RWPE2 (cell line): Measurements from ENCODE around the gene KCNH1.

Experiments used
- ATAC-seq: fragments of 200-7000 bp; cut with Tn5 transposase; 3 replicates; pipeline ENCODE4 v1.9.1; 2021; ENCODE audit warnings: low read depth
- DNase-seq: peaks from one replicate; pipeline ENCODE4 v3.0.0-alpha.2; 2020; ENCODE audit warnings: low spot score
- H3K27ac ChIP-seq: fragments of 450-650 bp; 2 replicates; pipeline ENCODE4 v1.5.1; 2017; ENCODE audit warnings: mild to moderate bottlenecking; ENCODE audit not compliant: poor library complexity, severe bottlenecking
- H3K27me3 ChIP-seq: fragments of 250-450 bp; sonication (Bioruptor Pico); 2 replicates; pipeline ENCODE4 v1.5.1; 2021; ENCODE audit warnings: mild to moderate bottlenecking, moderate library complexity; ENCODE audit not compliant: insufficient read depth, poor library complexity, severe bottlenecking
- H3K36me3 ChIP-seq: fragments of 250-450 bp; sonication (Bioruptor Pico); 2 replicates; pipeline ENCODE4 v1.5.1; 2020; ENCODE audit warnings: low read depth, mild to moderate bottlenecking, moderate library complexity
- H3K4me1 ChIP-seq: fragments of 250-450 bp; sonication (Bioruptor Pico); 2 replicates; pipeline ENCODE4 v1.5.1; 2021; ENCODE audit warnings: mild to moderate bottlenecking, moderate library complexity; ENCODE audit not compliant: insufficient read depth, poor library complexity, severe bottlenecking
- H3K4me3 ChIP-seq: fragments of 250-450 bp; sonication (Bioruptor Pico); 2 replicates; pipeline ENCODE4 v1.5.1; 2021; ENCODE audit warnings: mild to moderate bottlenecking, moderate library complexity; ENCODE audit not compliant: severe bottlenecking
- H3K9me3 ChIP-seq: fragments of 250-450 bp; sonication (Bioruptor Pico); 2 replicates; pipeline ENCODE4 v1.5.1; 2021; ENCODE audit warnings: mild to moderate bottlenecking, moderate library complexity; ENCODE audit not compliant: severe bottlenecking
- TF ChIP-seq, protein P1 (sequence below): fragments of 450-650 bp; IDR thresholded peaks from one replicate; pipeline ENCODE4 v1.5.1; 2017; ENCODE audit warnings: mild to moderate bottlenecking, moderate library complexity; ENCODE audit not compliant: poor library complexity, severe bottlenecking

Gene KCNH1

DNA sequence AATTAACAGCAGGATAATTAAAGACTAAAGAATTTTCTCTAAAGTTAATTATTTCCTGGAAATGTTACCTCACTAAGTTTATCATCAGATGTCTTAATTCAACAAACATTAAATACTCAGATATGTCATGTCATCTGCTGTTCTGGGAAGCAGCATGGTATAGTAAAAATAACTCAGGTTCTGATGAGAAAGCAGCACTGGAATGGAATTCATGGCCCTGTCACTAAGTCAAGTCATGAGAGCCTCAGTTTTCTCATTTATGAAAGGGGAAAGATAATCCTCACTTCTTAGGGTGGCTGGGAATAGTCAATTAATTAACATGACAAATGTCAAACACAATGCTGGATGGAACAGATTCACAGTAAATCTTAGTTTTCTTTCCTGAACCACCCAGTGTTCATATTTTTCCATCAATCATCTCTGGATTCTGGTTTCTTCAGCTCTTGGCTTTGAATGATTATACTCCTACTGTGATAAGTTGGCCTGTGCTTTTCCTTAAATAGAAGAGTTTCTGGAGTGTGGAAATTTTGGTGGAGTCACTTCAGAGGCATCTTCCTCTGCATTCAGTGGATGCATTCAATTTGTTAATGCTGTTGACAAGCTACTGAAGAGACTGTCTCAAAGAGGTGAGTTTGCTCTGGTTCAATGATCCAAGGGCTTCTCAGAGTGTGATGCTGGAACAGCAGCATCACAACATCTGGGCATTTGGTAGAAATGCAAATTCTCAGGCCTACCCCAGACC, 319.4 kb downstream of the KCNH1 start:
- Histone ChIP-seq H3K4me1 (no peaks in the 10 kb centered on the region), H3K27ac (no peak overlapping the region), H3K27me3 (no peaks in the 10 kb centered on the region), H3K36me3 (no peaks in the 10 kb centered on the region), H3K9me3 (no peaks in the 10 kb centered on the region), H3K4me3 (no peak overlapping the region)
- ATAC-seq (no peak), DNase-seq (no peak)
- TF ChIP-seq, protein P1, sequence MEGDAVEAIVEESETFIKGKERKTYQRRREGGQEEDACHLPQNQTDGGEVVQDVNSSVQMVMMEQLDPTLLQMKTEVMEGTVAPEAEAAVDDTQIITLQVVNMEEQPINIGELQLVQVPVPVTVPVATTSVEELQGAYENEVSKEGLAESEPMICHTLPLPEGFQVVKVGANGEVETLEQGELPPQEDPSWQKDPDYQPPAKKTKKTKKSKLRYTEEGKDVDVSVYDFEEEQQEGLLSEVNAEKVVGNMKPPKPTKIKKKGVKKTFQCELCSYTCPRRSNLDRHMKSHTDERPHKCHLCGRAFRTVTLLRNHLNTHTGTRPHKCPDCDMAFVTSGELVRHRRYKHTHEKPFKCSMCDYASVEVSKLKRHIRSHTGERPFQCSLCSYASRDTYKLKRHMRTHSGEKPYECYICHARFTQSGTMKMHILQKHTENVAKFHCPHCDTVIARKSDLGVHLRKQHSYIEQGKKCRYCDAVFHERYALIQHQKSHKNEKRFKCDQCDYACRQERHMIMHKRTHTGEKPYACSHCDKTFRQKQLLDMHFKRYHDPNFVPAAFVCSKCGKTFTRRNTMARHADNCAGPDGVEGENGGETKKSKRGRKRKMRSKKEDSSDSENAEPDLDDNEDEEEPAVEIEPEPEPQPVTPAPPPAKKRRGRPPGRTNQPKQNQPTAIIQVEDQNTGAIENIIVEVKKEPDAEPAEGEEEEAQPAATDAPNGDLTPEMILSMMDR, result no peak

DNA sequence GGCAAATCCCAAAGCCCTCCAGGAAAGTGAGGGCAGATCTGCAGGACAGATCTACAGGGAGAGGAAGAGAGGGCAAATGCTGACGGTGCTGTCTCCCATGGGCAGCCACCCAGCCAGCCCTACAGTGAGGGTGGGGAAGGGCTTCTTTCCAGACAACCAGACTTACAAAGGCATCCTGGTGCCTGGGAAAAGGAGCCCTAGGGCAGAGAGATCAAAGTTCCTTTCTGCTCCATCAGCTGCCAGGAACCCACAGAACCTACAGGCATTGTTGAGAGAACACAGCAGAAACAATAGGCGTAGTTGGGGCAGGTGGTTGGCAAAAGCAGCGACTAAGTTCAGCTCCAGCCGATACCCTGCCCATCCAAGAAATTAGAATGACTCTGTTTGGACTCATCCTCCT, 332.4 kb downstream of the KCNH1 start:
- no peak overlapping the region for H3K27ac ChIP-seq
- H3K4me1 ChIP-seq, result no peaks in the 10 kb centered on the region
- H3K36me3 ChIP-seq, result no peaks in the 10 kb centered on the region
- no peak for ATAC-seq
- H3K9me3 ChIP-seq, result no peaks in the 10 kb centered on the region
- TF ChIP-seq, protein P1, result no peak
- DNase-seq, result no peak
- H3K4me3 ChIP-seq, result no peak overlapping the region
- H3K27me3 ChIP-seq, result no peaks in the 10 kb centered on the region

DNA sequence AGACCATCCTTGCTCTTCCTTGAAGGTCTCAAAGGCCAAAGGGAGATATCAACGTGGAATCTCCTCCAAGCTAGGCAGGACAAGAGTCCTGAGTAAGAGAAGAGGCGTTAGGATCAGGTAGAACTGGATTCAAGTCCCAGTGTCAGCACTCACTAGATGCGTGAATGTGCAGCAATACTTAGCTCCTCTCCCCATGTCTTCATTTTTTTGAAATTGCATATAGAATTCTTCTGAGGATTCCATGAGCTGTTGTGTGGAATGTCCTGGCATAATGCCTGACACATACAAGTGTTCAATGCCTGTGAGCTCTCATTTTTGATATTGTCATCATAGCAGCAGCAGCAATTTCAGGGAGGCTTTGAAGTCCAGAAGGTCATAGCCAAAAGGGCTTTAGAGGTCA, 333.2 kb downstream of the KCNH1 start:
- Histone ChIP-seq H3K27ac (no peak overlapping the region), H3K27me3 (no peaks in the 10 kb centered on the region), H3K4me1 (no peaks in the 10 kb centered on the region), H3K9me3 (no peaks in the 10 kb centered on the region), H3K36me3 (no peaks in the 10 kb centered on the region), H3K4me3 (no peak overlapping the region)
- TF ChIP-seq, protein P1, result no peak
- no peak for DNase-seq
- ATAC-seq, result no peak

DNA sequence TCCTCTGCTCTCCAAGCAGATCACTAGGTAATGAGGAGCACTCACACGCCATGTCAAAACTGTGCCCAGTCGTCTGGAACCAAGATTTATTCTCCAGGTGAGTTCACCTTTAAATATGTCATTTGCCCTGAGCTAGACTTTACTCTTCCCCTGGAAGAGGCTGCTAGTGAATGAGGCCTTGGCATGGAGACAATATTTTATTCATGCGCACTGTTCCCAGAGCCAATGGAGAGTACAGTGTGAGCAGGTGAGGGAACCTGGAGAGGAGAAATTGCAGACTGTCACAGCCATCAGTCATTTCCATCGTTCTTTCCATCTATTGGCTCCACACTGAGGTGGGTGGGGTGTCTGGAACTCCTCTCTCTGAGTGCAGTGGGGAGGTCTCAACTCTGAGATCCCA, 333.6 kb downstream of the KCNH1 start:
- Histone ChIP-seq H3K27me3 (no peaks in the 10 kb centered on the region), H3K4me1 (no peaks in the 10 kb centered on the region), H3K27ac (no peak overlapping the region), H3K36me3 (no peaks in the 10 kb centered on the region), H3K4me3 (no peak overlapping the region), H3K9me3 (no peaks in the 10 kb centered on the region)
- DNase-seq (no peak), ATAC-seq (no peak)
- TF ChIP-seq, protein P1, result no peak

DNA sequence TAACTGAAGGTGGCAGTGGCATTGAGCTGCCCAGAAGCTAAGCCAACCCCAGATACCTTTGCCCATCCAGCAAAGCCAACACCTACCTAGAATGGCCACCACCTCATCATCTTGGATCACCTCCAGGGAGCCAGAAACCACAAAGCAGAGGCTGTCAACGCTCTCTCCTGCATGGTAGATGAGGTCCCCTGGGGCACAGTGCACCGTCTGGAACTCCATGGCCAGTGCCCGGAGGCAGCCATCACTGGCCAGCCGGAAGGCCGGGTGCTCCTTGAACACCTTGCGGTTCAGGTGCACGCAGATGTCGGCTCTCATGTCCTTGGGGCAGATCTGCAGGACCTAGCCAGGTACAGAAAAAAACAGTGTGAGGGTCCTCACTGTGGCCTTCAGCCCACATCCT, 336.5 kb downstream of the KCNH1 start:
- no peak for ATAC-seq
- DNase-seq, result no peak
- TF ChIP-seq, protein P1, result no peak
- no peak overlapping the region for H3K27ac ChIP-seq
- H3K27me3 ChIP-seq, result no peaks in the 10 kb centered on the region
- H3K36me3 ChIP-seq, result no peaks in the 10 kb centered on the region
- no peak overlapping the region for H3K4me3 ChIP-seq
- no peaks in the 10 kb centered on the region for H3K9me3 ChIP-seq
- no peaks in the 10 kb centered on the region for H3K4me1 ChIP-seq
